HepG2 (cell line): ENCODE data around the gene TPRA1. TPM values are rescaled to one million over a fixed set of nuclear protein-coding genes. Genes with fewer than 3 reads are reported as not detected.

Experiments used
- CCAR2 ChIP-seq: fragments of 200-400 bp; formaldehyde crosslinking; optimal IDR thresholded peaks from 2 replicates; pipeline ENCODE3; 2018; ENCODE audit warnings: low read depth, mild to moderate bottlenecking, low read length, moderate library complexity
- HDAC1 ChIP-seq: sonication (generic); formaldehyde crosslinking; IDR thresholded peaks from 2 replicates; pipeline ENCODE4 v1.5.1; 2020; ENCODE audit warnings: mild to moderate bottlenecking, missing genetic modification reagents
- HNRNPH1 ChIP-seq: fragments of 200-400 bp; formaldehyde crosslinking; optimal IDR thresholded peaks from 2 replicates; pipeline ENCODE3; 2017; ENCODE audit warnings: mild to moderate bottlenecking, low read depth, low read length
- HNRNPUL1 ChIP-seq: fragments of 200-400 bp; formaldehyde crosslinking; IDR thresholded peaks from 2 replicates; pipeline ENCODE4 v1.6.1; 2017; ENCODE audit warnings: low read depth, mild to moderate bottlenecking, low read length, moderate library complexity
- HOXA5 ChIP-seq: sonication (generic); formaldehyde crosslinking; IDR thresholded peaks from 2 replicates; pipeline ENCODE4 v1.4.0; 2020; ENCODE audit warnings: missing genetic modification reagents
- ISX ChIP-seq: sonication (generic); formaldehyde crosslinking; conservative IDR thresholded peaks from 2 replicates; pipeline ENCODE4 v1.5.0; 2020; ENCODE audit warnings: missing genetic modification reagents
- MED1 ChIP-seq: sonication (generic); formaldehyde crosslinking; IDR thresholded peaks from 2 replicates; pipeline ENCODE4 v1.4.0; 2020; ENCODE audit warnings: missing genetic modification reagents
- NFATC3 ChIP-seq: sonication (generic); formaldehyde crosslinking; IDR thresholded peaks from 2 replicates; pipeline ENCODE4 v1.5.1; 2020; ENCODE audit warnings: mild to moderate bottlenecking, missing genetic modification reagents
- NPAS2 ChIP-seq: sonication (generic); formaldehyde crosslinking; IDR thresholded peaks from 2 replicates; pipeline ENCODE4 v1.8.0; 2022; ENCODE audit warnings: mild to moderate bottlenecking, missing genetic modification reagents, borderline replicate concordance
- NR2F1 ChIP-seq, 2 experiments: fragments of 450-650 bp in 1 of 2; formaldehyde crosslinking in 1 of 2; IDR thresholded peaks; 2 replicates each; pipeline versions ENCODE4 v1.5.0 to v1.6.1; 2016 to 2020; ENCODE audit warnings: mild to moderate bottlenecking in 1 of 2, missing compliant biosample characterization in 1 of 2, missing genetic modification reagents in 1 of 2, moderate library complexity in 1 of 2
- RARA ChIP-seq: IDR thresholded peaks from 2 replicates; pipeline ENCODE4 v1.6.1; 2016; ENCODE audit warnings: missing genetic modification reagents, missing compliant biosample characterization
- REPIN1 ChIP-seq: sonication (generic); formaldehyde crosslinking; IDR thresholded peaks from 2 replicates; pipeline ENCODE4 v1.8.0; 2022; ENCODE audit warnings: missing genetic modification reagents, low read depth, mild to moderate bottlenecking, borderline replicate concordance
- THYN1 ChIP-seq: sonication (generic); formaldehyde crosslinking; IDR thresholded peaks from 2 replicates; pipeline ENCODE4 v1.8.1; 2023; ENCODE audit warnings: low read depth, mild to moderate bottlenecking, moderate library complexity, missing genetic modification reagents, borderline replicate concordance
- ZMYM2 ChIP-seq: sonication (generic); formaldehyde crosslinking; IDR thresholded peaks from 2 replicates; pipeline ENCODE4 v1.8.0; 2022; ENCODE audit warnings: mild to moderate bottlenecking, missing genetic modification reagents
- ZNF30 ChIP-seq: sonication (generic); formaldehyde crosslinking; IDR thresholded peaks from 2 replicates; pipeline ENCODE4 v1.5.0; 2020; ENCODE audit warnings: mild to moderate bottlenecking, missing genetic modification reagents
- ZNF615 ChIP-seq: sonication (generic); formaldehyde crosslinking; IDR thresholded peaks from 2 replicates; pipeline ENCODE4 v1.5.0; 2020; ENCODE audit warnings: mild to moderate bottlenecking, missing genetic modification reagents, borderline replicate concordance
- ZNF737 ChIP-seq: sonication (generic); formaldehyde crosslinking; IDR thresholded peaks from 2 replicates; pipeline ENCODE4 v1.5.0; 2020; ENCODE audit warnings: missing genetic modification reagents, mild to moderate bottlenecking, borderline replicate concordance
- polyA plus RNA-seq, 8 experiments: library from polyadenylated mRNA; depleted of rRNA in 3 of 8; stranded (reverse) in 7 of 8; unstranded in 1 of 8; fragments of >200 nt; fragmentation: Illumina TruSeq in 4 of 8; extraction: Trizol in 4 of 8; gene quantifications; 2 replicates each; pipeline versions ENCODE4 v1.2.1 to v1.2.3, GENCODE V29; 2011 to 2016; ENCODE audit warnings: low read depth in 4 of 8, missing spikeins in 1 of 8, mixed read lengths in 1 of 8; ENCODE audit not compliant: insufficient read depth in 1 of 8
- total RNA-seq, 5 experiments: library from RNA; depleted of rRNA; stranded (reverse); fragments of >200 nt; fragmentation: Illumina TruSeq; extraction: Trizol; gene quantifications; 2 replicates each; pipeline ENCODE4 v1.2.3, GENCODE V29; 2016; ENCODE audit warnings: low read depth in 1 of 5
- TF ChIP-seq, protein P1 (sequence below): sonication (generic); formaldehyde crosslinking; IDR thresholded peaks from 2 replicates; pipeline ENCODE4 v1.4.0; 2020; ENCODE audit warnings: missing genetic modification reagents, borderline replicate concordance
- TF ChIP-seq, protein P2 (sequence below), 2 experiments: sonication (generic) in 1 of 2; formaldehyde crosslinking in 1 of 2; IDR thresholded peaks; 2 replicates each; pipeline versions ENCODE4 v1.4.0 to v1.6.1; 2018 to 2020; ENCODE audit warnings: missing genetic modification reagents in 2 of 2, borderline replicate concordance in 1 of 2, low read depth in 1 of 2, mild to moderate bottlenecking in 1 of 2, missing biosample characterization in 1 of 2
- TF ChIP-seq, protein P3 (sequence below): sonication (generic); formaldehyde crosslinking; IDR thresholded peaks from 2 replicates; pipeline ENCODE4 v1.4.0; 2020; ENCODE audit warnings: missing genetic modification reagents, mild to moderate bottlenecking, borderline replicate concordance
- TF ChIP-seq, protein P4 (sequence below): sonication (generic); formaldehyde crosslinking; conservative IDR thresholded peaks from 2 replicates; pipeline ENCODE4 v1.5.0; 2020; ENCODE audit warnings: missing genetic modification reagents

TPRA1 gene
- total and polyA plus RNA-seq, 2 of the 13 experiments (the other 11 are each of a cell fraction or from before 2014, with no cell fraction given): 25.4 to 25.8 TPM

DNA sequence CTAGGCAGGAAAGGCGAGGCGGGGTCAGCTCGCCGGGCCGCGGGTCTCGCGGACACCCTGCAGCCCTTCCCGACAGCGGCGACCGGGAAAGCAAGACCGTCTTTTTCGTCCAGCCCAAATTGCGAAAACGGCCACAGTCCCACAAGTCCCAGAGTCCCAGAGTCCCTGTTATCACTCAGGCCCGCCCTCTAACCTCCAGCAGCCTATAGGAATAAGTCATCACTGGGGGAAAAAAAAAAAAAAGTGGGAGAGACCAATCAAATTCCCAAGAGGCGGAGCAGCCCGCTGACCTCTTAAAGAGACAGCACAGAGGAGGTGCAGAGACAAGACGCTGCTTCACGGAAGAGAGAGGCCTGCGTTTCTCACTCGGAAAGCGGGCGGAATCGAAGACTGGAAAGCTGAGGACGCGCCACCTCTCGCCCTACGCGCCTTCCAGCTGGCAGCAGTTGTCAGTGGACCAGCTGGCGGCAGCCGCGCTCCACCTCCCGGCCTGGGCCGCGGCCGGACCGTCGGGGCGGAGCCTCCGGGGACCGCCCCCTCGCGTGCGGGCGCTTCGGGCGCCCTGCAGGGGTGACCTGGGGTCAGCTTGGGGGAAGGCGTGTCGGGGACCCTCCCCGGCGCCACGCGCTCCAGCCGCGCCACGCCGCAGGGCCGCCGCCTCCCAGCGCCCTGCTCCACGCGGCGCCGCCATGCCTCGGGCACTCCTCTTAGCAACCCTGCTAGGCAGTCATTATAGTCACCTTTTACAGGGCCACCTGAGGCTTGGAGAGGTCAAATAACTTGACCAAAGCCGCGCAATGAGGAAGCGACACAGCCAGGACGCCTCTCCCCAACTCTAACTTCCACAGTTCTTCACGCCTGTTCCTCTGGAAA lies at the start of gene TPRA1 (continued):
- no peak for TF ChIP-seq ZMYM2 (CRISPR knock-in tag)
- peak; percentile 68 for TF ChIP-seq HDAC1 (CRISPR knock-in tag)
- no peak for TF ChIP-seq NFATC3
- TF ChIP-seq NR2F1 (CRISPR knock-in tag; IDR thresholded peaks at IDR 0.05): peak in 1 of 2 experiments; percentile 92; a peak in 2 of 4 replicates
- no peak for TF ChIP-seq ZNF30 (CRISPR knock-in tag)
- no peak for TF ChIP-seq ZNF737 (CRISPR knock-in tag)
- TF ChIP-seq ISX (CRISPR knock-in tag): no peak
- no peak for TF ChIP-seq HNRNPUL1
- TF ChIP-seq, protein P1, sequence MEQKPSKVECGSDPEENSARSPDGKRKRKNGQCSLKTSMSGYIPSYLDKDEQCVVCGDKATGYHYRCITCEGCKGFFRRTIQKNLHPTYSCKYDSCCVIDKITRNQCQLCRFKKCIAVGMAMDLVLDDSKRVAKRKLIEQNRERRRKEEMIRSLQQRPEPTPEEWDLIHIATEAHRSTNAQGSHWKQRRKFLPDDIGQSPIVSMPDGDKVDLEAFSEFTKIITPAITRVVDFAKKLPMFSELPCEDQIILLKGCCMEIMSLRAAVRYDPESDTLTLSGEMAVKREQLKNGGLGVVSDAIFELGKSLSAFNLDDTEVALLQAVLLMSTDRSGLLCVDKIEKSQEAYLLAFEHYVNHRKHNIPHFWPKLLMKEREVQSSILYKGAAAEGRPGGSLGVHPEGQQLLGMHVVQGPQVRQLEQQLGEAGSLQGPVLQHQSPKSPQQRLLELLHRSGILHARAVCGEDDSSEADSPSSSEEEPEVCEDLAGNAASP (CRISPR knock-in tag): peak; percentile 84; the same call in 1 of the 2 replicates
- no peak; the same call in 1 of the 2 replicates for TF ChIP-seq REPIN1 (CRISPR knock-in tag)
- TF ChIP-seq, protein P2, sequence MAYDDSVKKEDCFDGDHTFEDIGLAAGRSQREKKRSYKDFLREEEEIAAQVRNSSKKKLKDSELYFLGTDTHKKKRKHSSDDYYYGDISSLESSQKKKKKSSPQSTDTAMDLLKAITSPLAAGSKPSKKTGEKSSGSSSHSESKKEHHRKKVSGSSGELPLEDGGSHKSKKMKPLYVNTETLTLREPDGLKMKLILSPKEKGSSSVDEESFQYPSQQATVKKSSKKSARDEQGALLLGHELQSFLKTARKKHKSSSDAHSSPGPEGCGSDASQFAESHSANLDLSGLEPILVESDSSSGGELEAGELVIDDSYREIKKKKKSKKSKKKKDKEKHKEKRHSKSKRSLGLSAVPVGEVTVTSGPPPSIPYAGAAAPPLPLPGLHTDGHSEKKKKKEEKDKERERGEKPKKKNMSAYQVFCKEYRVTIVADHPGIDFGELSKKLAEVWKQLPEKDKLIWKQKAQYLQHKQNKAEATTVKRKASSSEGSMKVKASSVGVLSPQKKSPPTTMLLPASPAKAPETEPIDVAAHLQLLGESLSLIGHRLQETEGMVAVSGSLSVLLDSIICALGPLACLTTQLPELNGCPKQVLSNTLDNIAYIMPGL (CRISPR knock-in tag; IDR thresholded peaks at IDR 0.05; ENCODE audit: borderline replicate concordance in 1 of 2, low read depth in 1 of 2): peak; percentile 46 to 85; a peak in 3 of 4 replicates
- TF ChIP-seq HOXA5 (CRISPR knock-in tag): peak; percentile 84
- TF ChIP-seq, protein P3, sequence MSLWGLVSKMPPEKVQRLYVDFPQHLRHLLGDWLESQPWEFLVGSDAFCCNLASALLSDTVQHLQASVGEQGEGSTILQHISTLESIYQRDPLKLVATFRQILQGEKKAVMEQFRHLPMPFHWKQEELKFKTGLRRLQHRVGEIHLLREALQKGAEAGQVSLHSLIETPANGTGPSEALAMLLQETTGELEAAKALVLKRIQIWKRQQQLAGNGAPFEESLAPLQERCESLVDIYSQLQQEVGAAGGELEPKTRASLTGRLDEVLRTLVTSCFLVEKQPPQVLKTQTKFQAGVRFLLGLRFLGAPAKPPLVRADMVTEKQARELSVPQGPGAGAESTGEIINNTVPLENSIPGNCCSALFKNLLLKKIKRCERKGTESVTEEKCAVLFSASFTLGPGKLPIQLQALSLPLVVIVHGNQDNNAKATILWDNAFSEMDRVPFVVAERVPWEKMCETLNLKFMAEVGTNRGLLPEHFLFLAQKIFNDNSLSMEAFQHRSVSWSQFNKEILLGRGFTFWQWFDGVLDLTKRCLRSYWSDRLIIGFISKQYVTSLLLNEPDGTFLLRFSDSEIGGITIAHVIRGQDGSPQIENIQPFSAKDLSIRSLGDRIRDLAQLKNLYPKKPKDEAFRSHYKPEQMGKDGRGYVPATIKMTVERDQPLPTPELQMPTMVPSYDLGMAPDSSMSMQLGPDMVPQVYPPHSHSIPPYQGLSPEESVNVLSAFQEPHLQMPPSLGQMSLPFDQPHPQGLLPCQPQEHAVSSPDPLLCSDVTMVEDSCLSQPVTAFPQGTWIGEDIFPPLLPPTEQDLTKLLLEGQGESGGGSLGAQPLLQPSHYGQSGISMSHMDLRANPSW (CRISPR knock-in tag): no peak
- peak; percentile 63; the same call in 1 of the 2 replicates for TF ChIP-seq RARA (CRISPR knock-in tag)
- TF ChIP-seq THYN1 (CRISPR knock-in tag): no peak
- no peak for TF ChIP-seq NPAS2 (CRISPR knock-in tag)
- no peak for TF ChIP-seq ZNF615
- peak; percentile 65 for TF ChIP-seq MED1
- no peak for TF ChIP-seq HNRNPH1
- TF ChIP-seq, protein P4, sequence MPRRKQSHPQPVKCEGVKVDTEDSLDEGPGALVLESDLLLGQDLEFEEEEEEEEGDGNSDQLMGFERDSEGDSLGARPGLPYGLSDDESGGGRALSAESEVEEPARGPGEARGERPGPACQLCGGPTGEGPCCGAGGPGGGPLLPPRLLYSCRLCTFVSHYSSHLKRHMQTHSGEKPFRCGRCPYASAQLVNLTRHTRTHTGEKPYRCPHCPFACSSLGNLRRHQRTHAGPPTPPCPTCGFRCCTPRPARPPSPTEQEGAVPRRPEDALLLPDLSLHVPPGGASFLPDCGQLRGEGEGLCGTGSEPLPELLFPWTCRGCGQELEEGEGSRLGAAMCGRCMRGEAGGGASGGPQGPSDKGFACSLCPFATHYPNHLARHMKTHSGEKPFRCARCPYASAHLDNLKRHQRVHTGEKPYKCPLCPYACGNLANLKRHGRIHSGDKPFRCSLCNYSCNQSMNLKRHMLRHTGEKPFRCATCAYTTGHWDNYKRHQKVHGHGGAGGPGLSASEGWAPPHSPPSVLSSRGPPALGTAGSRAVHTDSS (CRISPR knock-in tag): no peak
- no peak for TF ChIP-seq CCAR2
